Heart right ventricle (tissue), 16 donors: ENCODE results near the gene CLK2. TPM values are rescaled to one million over a fixed set of nuclear protein-coding genes. Genes with fewer than 3 reads are reported as not detected.

ENCODE experiments used
- ATAC-seq, 8 donors: fragments of 200-7000 bp; cut with Tn5 transposase; one replicate each; pipeline ENCODE4 v1.9.1; 2020; ENCODE audit warnings: mild to moderate bottlenecking in 8 of 8, moderate library complexity in 8 of 8, moderate number of reproducible peaks in 1 of 8
- DNase-seq, 2 donors: peaks; one replicate each; pipeline ENCODE4 v3.0.0-alpha.2; 2020
- H3K27ac ChIP-seq, 10 donors: fragments of 200-600 bp; sonication (generic) in 2 of 10; one replicate each; pipeline versions ENCODE4 v1.5.0 to v1.8.0; 2020 to 2022; ENCODE audit warnings: mild to moderate bottlenecking in 3 of 10
- H3K27me3 ChIP-seq, 7 donors: fragments of 200-600 bp; one replicate each; pipeline ENCODE4 v1.8.0; 2021 to 2022; ENCODE audit warnings: mild to moderate bottlenecking in 2 of 7
- H3K36me3 ChIP-seq, 9 donors: fragments of 200-600 bp; sonication (generic) in 1 of 9; one replicate each; pipeline versions ENCODE4 v1.5.0 to v1.8.0; 2020 to 2022; ENCODE audit warnings: mild to moderate bottlenecking in 2 of 9
- H3K4me1 ChIP-seq, 9 donors: fragments of 200-600 bp; sonication (generic) in 1 of 9; one replicate each; pipeline versions ENCODE4 v1.5.0 to v1.8.0; 2020 to 2022; ENCODE audit warnings: mild to moderate bottlenecking in 4 of 9
- H3K4me3 ChIP-seq, 10 donors: fragments of 200-600 bp; sonication (generic) in 2 of 10; one replicate each; pipeline versions ENCODE4 v1.5.0 to v1.8.0; 2020 to 2022; ENCODE audit warnings: mild to moderate bottlenecking in 7 of 10, moderate library complexity in 2 of 10
- H3K9me3 ChIP-seq, 11 donors: fragments of 200-600 bp in 10 of 11; sonication (generic) in 2 of 11; one replicate each; pipeline versions ENCODE4 v1.5.0 to v1.8.0; 2013 to 2022; ENCODE audit warnings: mild to moderate bottlenecking in 2 of 11, control low read depth in 1 of 11, moderate library complexity in 1 of 11
- WGBS, 2 donors: extraction: QIAGEN DNeasy Blood & Tissue Kit; methylation state at CpG; one replicate each; pipeline ENCODE4 v1.1.7; 2013; ENCODE audit warnings: inconsistent platforms in 1 of 2; 5-methylcytosine and 5-hydroxymethylcytosine counted together
- intact Hi-C, 10 donors: fragments of 100-400 bp; cut with DNase I; formaldehyde crosslinking; loops; one replicate each; pipeline versions ENCODE4 v1.11.1 to v1.14.2; 2022
- polyA plus RNA-seq, 2 donors: library from polyadenylated mRNA; stranded (reverse); fragments of 200-250 nt; gene quantifications; one replicate each; pipeline ENCODE4 v1.2.3, GENCODE V29; 2013
- total RNA-seq, 10 donors: library from RNA; stranded (reverse); fragmentation: NEBNext Ultra II Directional in 3 of 10; extraction: Animal tissue kit (Norgen Biotek cat#: 25700) in 3 of 10; gene quantifications; one replicate each; pipeline versions ENCODE4 v1.2.1 to v1.2.4, GENCODE V29; 2021 to 2023
- TF ChIP-seq, protein P1 (sequence below), 9 donors: fragments of 200-600 bp; sonication (generic) in 2 of 9; IDR thresholded peaks; one replicate each; pipeline versions ENCODE4 v1.5.0 to v1.8.0; 2021 to 2022; ENCODE audit warnings: antibody characterized with exemption in 9 of 9, mild to moderate bottlenecking in 5 of 9, moderate library complexity in 1 of 9
- donor health status: Arrhythmogenic right ventricular cardiomyopathy.
- donor health status: ischemic (EF 13 %, LVEDD 7.1; RV severe dilation, severe dysfunction).
- donor health status: healthy with polysubstance abuse.
- donor health status: DM: no; HTN: yes; CAD: no.
- donor health status: DM: no; HTN: no; CAD: no.
- donor health status: ischemic (EF 25% LVEDD 6.9; RV normal size, moderate dysfunction).
- donor health status: ischemic (EF 25% LVEDD 5.7; RV mildly dilated, moderate dysfunction).
- donor health status: healthy.
- donor health status: DM: yes; HTN: yes; CAD: no.
- donor health status: Ischemic cardiomyopathy.
- donor health status: ischemic (EF 35%, LVEDD 5.7; RV mildly dilated, moderate dysfunction).
- donor health status: nonischemic (EF 11% LVEDD 7.7; RV severe dilation, severe dysfunction).
- donor health status: DM: yes; HTN: yes; CAD: no.
- donor health status: PGD.
- donor health status: ischemic (EF 29% LVEDD 5.4; RV normal size, mild dysfunction).
- donor health status: nonischemic (EF 23%, LVEDD 6.1; RV moderate dilation, normal function).

Gene CLK2
- total and polyA plus RNA-seq, 12 donors = 12.5 to 47.1 (median 18.0) TPM

DNA sequence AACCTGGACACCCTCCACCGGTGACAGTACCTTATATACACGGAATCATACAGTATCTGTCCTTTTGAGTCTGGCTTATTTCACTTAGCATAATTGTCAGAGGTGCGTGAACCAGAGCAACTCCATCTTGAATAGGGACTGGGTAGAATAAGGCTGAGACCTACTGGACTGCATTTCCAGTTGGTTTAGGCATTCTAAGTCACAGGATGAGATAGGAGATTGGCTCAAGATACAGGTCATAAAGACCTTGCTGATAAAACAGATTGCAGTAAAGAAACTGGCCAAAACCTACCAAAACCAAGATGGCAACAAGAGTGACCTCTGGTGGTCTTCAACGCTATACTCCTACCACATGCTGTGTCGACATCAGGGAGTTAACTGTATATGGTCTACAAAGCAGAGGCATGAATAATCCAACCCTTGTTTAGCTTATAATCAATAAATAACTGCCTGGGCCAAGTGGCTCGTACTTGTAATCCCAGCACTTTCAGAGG, 34.0 kb upstream of the CLK2 start:
- Histone ChIP-seq H3K27ac (peak overlapping the region in 2 of 10 donors; percentile 91), H3K4me3 (no peak overlapping the region), H3K9me3 (no peaks in the 10 kb centered on the region), H3K27me3 (no peaks in the 10 kb centered on the region), H3K4me1 (peaks cover 0 to 40% (median 36%) of the 10 kb centered on the region in 9 donors), H3K36me3 (peaks cover 0 to 24% (median 0%) of the 10 kb centered on the region in 9 donors)
- 43 to 54% methylated on average over 6 of the region's 6 CpGs for WGBS, 2 donors
- ATAC-seq = no peak
- TF ChIP-seq, protein P1, sequence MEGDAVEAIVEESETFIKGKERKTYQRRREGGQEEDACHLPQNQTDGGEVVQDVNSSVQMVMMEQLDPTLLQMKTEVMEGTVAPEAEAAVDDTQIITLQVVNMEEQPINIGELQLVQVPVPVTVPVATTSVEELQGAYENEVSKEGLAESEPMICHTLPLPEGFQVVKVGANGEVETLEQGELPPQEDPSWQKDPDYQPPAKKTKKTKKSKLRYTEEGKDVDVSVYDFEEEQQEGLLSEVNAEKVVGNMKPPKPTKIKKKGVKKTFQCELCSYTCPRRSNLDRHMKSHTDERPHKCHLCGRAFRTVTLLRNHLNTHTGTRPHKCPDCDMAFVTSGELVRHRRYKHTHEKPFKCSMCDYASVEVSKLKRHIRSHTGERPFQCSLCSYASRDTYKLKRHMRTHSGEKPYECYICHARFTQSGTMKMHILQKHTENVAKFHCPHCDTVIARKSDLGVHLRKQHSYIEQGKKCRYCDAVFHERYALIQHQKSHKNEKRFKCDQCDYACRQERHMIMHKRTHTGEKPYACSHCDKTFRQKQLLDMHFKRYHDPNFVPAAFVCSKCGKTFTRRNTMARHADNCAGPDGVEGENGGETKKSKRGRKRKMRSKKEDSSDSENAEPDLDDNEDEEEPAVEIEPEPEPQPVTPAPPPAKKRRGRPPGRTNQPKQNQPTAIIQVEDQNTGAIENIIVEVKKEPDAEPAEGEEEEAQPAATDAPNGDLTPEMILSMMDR (IDR thresholded peaks at IDR 0.05) = peak in 8 of 9 donors; percentile 12 to 59 (median 46)
- intact Hi-C loops = loop anchor here in 1 of 10 donors (5.0 kb wide), 1 partner anchor 35 kb away; the partner anchor contains the start of gene CLK2
- no peak for DNase-seq

DNA sequence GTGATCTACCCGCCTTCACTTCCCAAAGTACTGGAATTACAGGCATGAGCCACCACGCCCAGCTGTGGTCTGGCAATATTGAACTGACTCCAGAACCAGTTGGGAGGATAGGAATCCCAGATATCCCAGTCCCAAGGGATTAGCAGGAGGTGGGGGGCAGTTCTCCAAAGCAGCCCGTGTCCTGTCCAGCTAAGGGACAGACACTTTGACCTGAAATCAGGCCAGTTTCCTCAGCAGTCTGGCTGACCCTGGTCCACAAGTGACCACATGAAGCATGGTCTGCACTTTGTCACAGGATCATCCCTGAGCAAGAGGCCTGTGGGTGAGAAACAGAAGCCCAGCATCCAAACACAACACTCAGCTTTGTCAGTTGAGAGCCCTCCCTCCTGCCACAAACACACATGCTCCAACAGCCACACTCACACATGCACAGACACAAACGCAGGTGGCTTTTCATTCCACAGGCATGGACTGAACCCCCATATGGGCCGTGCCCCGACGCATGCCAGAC, 32.6 kb upstream of the CLK2 start:
- DNase-seq (no peak), ATAC-seq (no peak)
- no peaks in the 10 kb centered on the region for H3K9me3 ChIP-seq
- H3K27ac ChIP-seq = no peak overlapping the region
- no peaks in the 10 kb centered on the region for H3K27me3 ChIP-seq
- intact Hi-C loops = loop anchor here in 1 of 10 donors (5.0 kb wide), 1 partner anchor 34 kb away; the partner anchor contains the start of gene CLK2
- TF ChIP-seq, protein P1 (IDR thresholded peaks at IDR 0.05) = no peak
- no peak overlapping the region for H3K4me3 ChIP-seq
- H3K4me1 ChIP-seq = peaks cover 0 to 28% (median 27%) of the 10 kb centered on the region in 9 donors
- WGBS, 2 donors = 68 to 72% methylated on average over 7 of the region's 7 CpGs
- H3K36me3 ChIP-seq = peaks cover 0 to 10% (median 0%) of the 10 kb centered on the region in 9 donors

DNA sequence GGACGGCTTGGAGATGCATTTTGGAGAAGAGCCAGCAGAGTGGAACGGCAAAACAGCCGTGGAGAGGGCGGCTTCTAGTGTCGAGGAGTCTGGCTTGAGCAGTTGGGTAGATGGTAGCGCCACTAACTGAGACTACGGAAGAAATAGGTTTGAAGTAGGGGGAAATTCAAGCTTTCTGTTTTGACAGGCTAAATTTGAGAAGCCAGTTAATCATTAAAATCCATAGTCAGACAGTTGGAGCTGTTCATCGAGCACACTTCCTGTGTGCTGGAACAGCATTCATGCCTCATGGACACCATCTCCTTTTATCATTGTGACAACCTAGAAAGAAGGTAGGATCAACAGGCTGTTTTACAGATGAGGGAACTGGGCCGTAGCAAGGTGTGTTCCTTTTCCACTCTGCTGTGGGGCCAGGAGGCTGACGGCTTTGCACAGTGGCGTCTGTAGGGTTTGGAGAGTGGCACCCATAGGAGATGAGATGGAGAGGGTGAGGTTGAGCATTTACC, 31.3 kb upstream of the CLK2 start:
- 79 to 88% methylated on average over 11 of the region's 11 CpGs for WGBS, 2 donors
- Histone ChIP-seq H3K36me3 (no peaks in the 10 kb centered on the region), H3K4me1 (peaks cover 0 to 15% (median 14%) of the 10 kb centered on the region in 9 donors), H3K27ac (no peak overlapping the region), H3K27me3 (peaks cover 0 to 4% (median 0%) of the 10 kb centered on the region in 7 donors), H3K4me3 (no peak overlapping the region), H3K9me3 (no peaks in the 10 kb centered on the region)
- DNase-seq (no peak), ATAC-seq (no peak)
- TF ChIP-seq, protein P1 (IDR thresholded peaks at IDR 0.05) = no peak
- intact Hi-C loops = loop anchor here in 1 of 10 donors (5.0 kb wide), 1 partner anchor 32 kb away; the partner anchor contains the start of gene CLK2

DNA sequence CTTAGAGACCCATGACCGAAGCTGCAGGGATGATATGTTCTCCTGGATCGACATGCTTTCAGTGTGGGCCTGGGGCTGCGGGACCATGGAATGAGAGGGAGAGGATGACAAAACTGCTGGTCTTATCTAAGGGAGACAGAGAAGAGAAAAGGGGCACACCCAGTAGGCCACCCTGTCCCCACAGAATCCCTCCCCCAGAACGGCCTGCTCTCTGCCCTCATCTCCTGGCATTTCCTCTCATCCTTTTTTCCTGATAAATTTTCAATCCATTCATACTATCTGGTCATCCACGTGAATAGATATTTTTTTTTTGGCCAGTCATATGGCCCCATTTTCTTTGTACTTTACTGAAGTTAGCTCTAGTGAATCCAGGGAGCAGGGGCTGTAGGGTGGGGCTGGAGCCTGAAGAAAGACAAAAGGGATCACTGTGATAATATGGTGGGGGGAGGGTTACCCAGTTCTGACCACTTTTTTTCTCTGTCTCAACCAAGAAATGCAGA, 28.1 kb upstream of the CLK2 start, which contains the start of gene PKLR:
PKLR (minus strand) TSS at position 97 of the 500 bp plus-strand sequence; CDS start at position 54, 43 bp downstream.
- H3K27ac ChIP-seq = no peak within 1 kb of the TSS
- no peaks in the 10 kb centered on the region for H3K4me1 ChIP-seq
- H3K4me3 ChIP-seq = no peak within 1 kb of the TSS
- intact Hi-C loops = no loop called here
- peaks cover 0 to 16% (median 6%) of the 10 kb centered on the region in 7 donors for H3K27me3 ChIP-seq
- DNase-seq (no peak), ATAC-seq (no peak)
- H3K9me3 ChIP-seq = no peaks in the 10 kb centered on the region
- TF ChIP-seq, protein P1 (IDR thresholded peaks at IDR 0.05) = no peak
- H3K36me3 ChIP-seq = no peaks in the 10 kb centered on the region
- WGBS, 2 donors = 79 to 84% methylated on average over 5 of the region's 5 CpGs
